Right lobe of liver (tissue), 4 donors: ENCODE measurements around the gene TLE4.

Source experiments
- POLR2A ChIP-seq: fragments of 450-650 bp; IDR thresholded peaks from one replicate; pipeline ENCODE4 v1.6.1; 2017; ENCODE audit warnings: antibody characterized with exemption, mild to moderate bottlenecking
- TF ChIP-seq, protein P1 (sequence below), 4 donors: fragments of 200-600 bp in 3 of 4; fragments of 450-650 bp in 1 of 4; IDR thresholded peaks; one replicate each; pipeline versions ENCODE4 v1.5.1 to v1.8.0; 2016 to 2022; ENCODE audit warnings: antibody characterized with exemption in 4 of 4, mild to moderate bottlenecking in 2 of 4
- donor health status: DM: no; HTN: no; CAD: no.
- donor health status: DM: no; HTN: no; CAD: no.
- donor health status: DM: no; HTN: yes; CAD: no.

DNA sequence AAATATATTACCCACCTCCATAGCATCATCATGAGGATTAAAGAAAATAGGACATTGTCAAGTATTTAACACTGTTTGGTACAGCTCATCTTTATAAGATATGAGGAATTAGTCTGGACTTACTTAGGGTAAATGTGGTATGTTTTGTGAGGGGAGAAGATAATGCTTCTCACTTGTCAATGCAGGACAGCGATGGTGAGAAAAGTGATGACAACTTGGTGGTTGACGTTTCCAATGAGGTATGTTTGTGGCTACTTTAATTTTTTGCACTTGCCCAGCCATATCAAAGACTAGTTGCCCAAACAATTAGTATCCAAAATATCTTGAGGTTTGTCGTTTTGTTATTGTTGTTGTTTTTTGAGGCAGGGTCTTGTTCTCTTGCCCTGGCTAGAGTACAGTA, 133.9 kb downstream of the TLE4 start:
- TF ChIP-seq, protein P1, sequence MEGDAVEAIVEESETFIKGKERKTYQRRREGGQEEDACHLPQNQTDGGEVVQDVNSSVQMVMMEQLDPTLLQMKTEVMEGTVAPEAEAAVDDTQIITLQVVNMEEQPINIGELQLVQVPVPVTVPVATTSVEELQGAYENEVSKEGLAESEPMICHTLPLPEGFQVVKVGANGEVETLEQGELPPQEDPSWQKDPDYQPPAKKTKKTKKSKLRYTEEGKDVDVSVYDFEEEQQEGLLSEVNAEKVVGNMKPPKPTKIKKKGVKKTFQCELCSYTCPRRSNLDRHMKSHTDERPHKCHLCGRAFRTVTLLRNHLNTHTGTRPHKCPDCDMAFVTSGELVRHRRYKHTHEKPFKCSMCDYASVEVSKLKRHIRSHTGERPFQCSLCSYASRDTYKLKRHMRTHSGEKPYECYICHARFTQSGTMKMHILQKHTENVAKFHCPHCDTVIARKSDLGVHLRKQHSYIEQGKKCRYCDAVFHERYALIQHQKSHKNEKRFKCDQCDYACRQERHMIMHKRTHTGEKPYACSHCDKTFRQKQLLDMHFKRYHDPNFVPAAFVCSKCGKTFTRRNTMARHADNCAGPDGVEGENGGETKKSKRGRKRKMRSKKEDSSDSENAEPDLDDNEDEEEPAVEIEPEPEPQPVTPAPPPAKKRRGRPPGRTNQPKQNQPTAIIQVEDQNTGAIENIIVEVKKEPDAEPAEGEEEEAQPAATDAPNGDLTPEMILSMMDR (IDR thresholded peaks at IDR 0.05): no peak
- TF ChIP-seq POLR2A: no peak
